GM10847 (cell line): ENCODE data around the gene TMC1.

Experiments used
- POLR2A ChIP-seq: IDR thresholded peaks from 2 replicates; pipeline ENCODE4 v1.6.1; 2011; ENCODE audit not compliant: insufficient read length; ENCODE audit errors: extremely low read depth

The TMC1 gene

DNA sequence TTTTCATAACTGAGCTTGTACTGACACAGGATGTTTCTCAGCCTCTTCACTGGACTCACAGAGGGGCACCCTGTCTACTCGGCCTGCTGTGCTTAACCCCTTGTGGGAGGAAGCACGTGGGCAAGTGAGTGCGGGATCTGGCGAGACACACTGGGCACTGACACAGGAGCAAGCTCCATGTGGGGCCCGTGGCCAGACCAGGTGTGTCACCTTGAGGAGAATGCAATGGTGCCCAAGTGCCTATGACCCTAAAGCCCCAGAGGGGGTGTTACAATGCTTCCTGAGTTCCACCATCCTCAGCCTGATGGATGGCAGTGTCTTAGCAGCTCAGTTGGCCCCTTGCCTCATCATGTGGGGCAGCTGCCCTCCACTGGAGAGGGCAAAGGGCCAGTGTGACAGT is 302.6 kb downstream of the TMC1 start:
- TF ChIP-seq POLR2A: no peak

DNA sequence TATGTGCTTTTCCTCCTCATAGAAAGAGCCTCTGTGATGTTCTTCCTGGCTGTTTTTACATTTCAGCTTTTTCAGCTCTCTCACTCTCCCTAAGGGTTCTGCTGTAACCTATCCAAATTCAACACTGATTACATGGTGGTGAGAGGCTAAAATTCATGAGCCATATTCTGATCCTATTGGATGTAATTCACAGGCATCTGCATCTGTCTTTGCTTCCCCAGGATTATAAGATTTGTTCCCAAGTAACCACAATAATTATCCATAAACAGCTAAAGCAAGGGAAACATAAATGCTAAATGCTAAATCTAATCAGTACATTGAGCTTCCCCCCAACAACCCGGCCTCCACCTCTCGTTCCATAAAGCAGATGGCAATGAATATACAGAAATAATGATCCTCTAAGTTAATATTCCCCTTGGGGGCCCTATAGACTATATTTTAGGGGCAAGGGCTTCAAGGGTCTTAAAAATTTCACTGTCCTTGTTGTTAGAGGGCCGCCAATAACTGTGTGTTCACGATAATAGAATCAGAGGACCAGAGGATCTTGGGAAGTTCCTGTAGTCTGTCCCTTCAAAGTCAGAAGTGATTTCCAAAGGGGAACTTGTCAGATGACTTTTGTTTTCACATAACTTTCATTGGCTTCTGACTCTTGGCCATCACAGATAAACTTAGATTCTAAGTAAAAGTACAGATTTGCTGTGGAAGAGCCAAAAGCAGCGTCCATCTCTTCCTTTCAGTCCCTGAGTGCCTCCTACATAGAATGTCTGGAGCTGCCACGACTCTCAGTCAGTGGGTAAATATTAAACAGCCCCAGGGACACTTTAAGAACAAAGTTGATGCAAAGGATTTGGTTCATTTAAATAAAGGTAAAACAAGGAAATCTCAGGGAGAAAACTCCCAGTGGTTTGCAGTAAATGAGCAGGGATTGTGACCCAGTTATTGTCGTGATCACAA is 305.9 kb downstream of the TMC1 start:
- no peak for TF ChIP-seq POLR2A

DNA sequence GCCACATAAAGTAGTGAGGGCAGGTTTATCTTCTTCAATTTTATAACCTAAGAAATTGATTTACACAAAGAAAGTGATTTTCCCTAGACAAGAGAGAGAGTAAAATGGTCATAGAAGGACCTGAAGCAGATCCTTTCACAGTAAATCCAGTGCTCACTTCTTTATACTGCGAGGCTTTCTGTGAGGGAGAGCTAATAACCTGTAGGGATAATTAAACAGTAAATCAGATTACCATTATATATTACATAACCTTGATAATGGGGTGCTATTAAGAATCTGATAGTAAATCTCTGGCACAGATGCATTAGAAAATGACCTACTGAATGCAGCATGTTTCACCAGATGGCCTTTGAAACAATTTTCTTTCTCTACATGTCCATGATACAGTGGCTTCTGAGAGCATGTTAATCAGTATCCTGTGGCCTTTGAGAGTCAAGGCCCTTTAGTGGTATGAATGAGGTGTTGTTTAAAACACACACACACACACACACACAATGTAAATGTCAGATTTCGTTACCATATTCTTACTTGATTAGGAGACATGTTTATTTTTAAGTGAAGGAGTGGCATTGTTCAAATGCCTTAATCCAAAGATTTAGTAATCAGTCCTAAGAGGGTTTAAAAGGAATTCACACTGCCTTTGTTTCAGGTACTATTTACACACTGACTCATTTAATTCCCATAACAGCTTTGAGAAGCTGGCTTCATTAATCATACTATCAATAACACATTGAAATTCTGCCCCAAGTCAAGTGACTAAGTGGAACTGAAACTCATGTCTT is 306.7 kb downstream of the TMC1 start:
- no peak for TF ChIP-seq POLR2A

DNA sequence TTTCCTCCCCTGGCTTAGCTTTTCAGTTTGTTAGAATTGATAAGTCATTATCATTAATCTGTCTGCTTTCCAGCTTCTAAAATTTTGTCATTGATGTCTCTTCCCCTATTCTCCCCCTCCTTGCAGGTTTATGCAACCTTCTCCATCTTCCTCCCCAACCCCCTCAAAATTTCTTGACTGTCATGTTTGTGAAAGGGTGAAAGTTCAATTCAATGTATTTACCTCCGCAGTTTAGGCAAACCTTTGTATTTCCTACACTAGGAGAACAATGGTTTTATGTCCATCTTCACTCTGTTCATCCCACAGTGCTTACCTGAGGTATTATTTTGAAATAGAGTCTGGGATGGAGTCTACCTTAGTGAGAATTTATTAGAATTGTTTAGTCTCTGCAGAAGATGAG is 313.6 kb downstream of the TMC1 start:
- TF ChIP-seq POLR2A: no peak

DNA sequence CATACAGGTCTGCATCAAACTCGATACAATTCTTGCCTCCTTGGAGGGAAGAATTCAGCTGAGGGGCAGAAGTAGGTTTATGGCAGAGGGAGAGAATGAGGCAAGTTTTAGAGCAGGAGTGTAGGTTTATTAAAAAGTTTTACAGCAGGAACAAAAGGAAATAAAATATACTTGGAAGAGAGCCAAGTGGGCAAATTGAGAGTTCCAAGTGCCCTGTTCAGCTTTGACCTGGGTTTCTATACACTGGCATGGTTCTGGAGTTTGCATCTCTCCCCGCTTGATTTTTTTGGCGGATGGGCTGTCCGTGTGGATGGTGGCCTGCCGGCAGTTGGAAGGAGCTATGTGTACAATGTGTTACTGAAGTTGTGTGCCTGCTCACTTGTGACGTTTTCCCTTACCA is 315.4 kb downstream of the TMC1 start:
- no peak for TF ChIP-seq POLR2A

DNA sequence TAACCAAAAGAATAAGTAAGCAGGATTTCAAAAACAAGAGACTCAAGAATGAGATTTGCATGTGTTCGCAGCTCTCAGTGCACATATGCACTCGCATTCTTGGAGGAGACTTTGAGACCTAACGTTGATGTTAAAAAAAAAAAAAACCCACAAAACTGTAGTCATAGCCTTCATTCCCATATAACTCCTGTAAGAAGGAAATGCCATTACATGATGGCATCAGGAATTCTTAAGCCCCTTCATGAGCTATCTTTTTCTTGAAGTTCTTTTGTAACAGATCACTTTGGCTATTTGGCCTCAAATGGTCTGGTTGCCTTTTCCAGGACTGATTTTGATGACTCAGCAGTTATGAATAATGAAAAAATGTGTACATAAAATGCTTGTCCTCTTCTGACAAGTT is 317.7 kb downstream of the TMC1 start:
- no peak for TF ChIP-seq POLR2A

DNA sequence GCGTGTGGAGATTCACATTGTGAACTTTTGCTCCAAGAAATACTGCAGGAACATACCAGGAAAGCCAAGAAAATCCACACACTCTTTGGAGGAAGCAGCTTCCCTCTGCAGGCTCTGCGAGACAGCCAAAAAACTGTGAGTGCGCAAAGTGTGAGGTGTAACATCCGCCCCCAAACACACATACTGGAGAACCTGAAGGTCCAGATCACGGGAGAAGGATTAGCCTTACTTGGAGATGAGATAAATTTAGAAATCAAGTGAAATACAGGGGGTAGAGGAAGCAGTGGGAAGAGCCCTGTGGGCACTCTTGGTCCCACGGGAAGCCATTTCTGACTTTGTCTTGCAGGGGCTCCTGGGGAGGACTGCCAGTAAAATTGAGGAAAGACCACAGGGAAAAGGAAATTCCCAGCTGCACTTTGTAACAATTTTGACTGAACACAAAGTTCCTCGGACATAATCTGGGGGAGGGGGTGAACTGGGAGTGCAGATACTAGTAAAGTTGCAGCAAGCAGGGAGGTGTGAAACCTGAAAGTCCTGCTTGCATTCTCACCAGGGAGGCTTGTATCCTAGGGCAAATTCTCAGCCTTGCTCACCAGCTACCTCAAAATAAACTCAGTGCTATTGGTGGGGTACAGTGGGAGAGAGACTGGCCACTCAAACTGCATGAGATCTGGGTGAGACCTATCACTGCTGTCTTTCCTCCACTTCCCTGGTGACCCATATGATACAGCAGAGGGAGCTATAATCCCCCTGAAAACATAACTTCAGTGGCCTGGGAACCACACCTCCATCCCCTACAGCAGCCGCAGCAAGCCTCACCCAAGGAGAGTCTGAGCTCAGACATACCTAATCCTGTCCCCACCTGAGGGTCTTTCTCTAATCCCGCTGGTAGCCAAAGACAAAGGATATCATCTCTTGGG is 322.4 kb downstream of the TMC1 start:
- no peak for TF ChIP-seq POLR2A

DNA sequence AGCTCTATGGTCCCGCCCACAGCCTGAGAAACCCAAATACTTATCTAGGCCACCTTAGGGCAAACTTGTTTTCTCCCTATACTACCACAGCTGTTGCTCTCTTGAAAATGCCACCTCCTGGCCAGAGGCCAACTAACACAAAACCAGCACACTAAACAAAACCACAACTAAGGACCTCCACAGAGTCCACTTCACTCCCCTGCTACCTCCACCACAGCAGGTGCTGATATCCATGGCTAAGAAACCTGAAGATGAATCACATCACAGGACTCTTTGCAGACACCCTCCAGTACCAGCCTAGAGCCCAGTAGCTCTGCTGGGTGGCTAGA is 323.0 kb downstream of the TMC1 start:
- TF ChIP-seq POLR2A: no peak

DNA sequence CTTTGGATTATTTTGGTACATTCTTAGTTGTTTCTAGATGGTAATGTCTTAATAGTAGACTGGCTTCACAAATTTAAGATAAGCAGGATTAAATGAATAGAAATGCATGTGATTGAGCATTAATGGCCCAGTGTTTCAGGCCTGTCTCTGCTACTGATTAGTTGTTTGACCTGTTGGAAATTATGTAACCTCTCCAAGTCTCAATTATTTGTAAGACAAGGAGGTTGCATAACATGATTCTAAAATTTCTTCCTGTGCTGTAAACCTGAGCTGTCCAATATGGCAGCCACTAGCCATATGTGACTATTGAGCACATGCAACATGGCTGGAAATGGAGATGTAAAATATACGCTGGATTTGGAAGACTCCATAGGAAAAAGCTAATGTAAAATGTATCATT is 333.9 kb downstream of the TMC1 start:
- no peak for TF ChIP-seq POLR2A

DNA sequence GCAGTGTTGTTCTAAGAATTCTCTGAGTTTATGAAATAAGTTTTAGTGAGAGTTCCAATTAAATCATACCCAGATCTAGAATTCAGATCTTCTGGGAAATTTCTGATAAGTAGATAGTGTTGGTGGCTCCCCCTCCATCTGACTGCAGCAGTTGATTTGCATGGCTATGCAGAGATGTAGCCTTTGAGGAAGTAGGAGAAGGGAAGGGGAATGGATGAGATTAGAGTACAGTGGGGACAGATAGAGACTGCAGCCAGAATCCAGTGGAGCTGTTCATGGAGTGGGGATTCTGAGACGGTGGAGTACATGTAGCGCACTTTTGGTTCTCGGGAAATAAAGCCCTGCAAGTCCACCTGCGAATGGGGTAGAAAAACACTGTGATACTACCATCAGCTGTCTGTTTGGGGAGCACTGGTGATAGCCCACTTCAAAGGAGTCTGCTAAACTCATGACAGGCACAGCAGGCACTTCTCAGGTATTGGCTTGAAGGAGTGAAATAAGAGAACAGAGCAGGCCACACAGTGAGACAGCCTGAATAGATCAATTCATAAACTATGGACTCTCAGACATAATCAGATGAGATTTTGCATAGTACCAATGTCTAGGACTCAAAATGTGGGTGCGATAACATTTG is 334.6 kb downstream of the TMC1 start:
- no peak for TF ChIP-seq POLR2A

DNA sequence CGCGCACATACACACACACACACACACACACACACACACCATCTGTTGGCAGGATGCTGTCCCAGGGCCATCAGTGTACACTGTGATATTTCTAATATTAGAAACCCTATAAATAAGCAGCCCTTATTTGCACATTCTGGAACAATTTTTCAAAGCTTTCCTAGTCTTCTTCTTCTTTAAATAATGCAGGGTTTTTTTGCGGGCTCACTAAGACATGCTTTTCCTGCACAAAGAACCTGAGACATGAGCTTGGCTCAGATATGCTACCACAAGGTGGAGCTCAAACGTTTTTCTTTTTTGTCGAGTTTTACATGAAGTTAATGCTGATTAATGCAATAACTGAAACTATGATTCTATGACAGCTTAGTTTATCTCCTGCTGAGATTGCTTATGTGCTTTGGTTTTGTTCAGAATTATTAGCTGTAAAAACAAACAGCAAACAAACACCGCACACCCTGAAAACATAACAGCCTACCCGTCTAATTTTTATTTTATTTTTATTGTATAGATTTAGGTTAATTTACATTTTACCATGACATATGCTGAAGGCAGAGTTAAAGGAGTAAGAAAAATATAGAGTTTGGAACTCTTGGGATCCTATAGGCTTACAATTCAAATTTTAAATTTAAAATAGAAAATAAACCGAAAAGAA is 335.7 kb downstream of the TMC1 start:
- no peak for TF ChIP-seq POLR2A

DNA sequence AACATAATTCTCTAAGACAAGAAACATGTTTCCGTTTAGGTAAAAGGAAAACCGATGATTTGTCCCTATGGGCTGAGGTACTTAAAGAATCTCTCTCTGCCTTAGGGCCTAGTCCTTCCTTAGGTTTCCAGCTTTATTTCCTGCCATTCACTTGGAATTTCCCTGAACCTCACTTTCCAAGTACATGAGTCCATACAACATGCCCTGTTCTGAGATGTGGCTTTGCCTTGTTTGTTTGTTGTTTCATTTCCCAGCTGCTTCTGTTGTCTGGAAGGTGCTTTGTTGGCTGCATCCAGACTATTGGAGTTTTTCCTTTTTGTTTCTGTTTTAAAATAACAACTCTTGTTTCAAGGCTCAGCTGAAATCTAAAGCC is 336.2 kb downstream of the TMC1 start:
- TF ChIP-seq POLR2A: no peak

DNA sequence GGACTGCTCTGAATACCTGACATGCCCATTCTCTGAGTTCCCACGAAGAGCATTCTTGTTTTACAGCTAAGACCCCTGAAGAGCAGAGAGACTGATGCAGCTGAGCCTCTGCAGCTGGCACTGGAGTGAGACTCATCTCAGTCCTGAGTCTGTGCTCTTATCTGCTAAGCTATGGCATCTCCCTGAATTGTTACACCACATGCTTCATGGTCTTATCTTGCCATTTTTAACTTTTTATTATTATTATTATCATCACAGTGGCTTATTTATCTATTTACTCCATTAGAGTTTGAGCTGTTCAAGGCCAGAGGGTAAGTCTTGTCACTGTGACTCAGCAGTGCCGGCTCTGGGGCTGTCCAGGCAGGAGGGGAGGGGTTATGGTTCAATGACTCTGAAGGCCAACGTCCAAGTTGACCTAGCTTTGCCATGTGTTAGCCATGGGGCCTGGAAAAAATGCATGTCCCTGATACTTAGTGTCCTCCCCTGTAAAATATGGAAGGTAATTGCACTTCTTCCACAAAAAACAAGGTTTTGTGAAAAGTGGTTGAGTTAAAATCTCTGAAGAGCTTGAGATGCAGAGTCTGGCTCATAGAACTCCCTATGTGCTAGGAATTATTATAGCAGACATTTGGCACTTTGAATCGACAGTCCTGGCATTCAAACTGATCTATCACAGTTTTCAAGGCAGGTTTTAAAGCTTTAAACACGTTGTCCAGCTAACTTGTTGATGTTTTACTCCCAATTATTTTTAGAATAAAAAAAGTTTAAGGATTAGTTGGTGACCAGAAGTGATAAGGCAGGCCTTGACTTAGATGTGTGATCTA is 336.9 kb downstream of the TMC1 start:
- TF ChIP-seq POLR2A: no peak
